ENCODE results near the gene TFAM.

Gene TFAM

DNA sequence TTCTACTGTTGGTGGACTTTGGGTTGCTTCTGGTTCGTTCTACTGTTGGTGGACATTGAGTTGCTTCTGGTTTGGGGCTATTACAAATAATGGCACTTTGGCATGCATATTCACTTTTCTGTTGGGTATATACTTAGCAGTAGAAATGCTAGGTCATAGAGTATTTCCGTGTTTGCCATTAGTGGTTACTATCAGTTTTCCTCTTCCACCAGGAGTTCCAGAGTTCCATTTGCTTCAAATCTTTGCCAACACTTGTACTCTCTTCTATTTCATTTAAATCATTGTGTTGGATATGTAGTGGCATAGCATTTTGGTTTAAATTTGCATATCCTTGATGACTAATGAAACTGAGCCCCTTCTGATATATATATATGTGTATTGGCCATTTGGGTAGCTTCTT is 35.2 kb upstream of the TFAM start:
- H3K9me3 ChIP-seq (ENCODE audit: low read length): no peaks in the 10 kb centered on the region
- no peaks in the 10 kb centered on the region for H3K27me3 ChIP-seq (ENCODE audit: insufficient read depth, low read length)
- H3K4me2 ChIP-seq (ENCODE audit: low read length): no peak overlapping the region
- TF ChIP-seq, protein P1, sequence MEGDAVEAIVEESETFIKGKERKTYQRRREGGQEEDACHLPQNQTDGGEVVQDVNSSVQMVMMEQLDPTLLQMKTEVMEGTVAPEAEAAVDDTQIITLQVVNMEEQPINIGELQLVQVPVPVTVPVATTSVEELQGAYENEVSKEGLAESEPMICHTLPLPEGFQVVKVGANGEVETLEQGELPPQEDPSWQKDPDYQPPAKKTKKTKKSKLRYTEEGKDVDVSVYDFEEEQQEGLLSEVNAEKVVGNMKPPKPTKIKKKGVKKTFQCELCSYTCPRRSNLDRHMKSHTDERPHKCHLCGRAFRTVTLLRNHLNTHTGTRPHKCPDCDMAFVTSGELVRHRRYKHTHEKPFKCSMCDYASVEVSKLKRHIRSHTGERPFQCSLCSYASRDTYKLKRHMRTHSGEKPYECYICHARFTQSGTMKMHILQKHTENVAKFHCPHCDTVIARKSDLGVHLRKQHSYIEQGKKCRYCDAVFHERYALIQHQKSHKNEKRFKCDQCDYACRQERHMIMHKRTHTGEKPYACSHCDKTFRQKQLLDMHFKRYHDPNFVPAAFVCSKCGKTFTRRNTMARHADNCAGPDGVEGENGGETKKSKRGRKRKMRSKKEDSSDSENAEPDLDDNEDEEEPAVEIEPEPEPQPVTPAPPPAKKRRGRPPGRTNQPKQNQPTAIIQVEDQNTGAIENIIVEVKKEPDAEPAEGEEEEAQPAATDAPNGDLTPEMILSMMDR (IDR thresholded peaks at IDR 0.05; ENCODE audit: low read length): no peak
- no peak for TF ChIP-seq EZH2 (IDR thresholded peaks at IDR 0.05; ENCODE audit: borderline replicate concordance, low read length)
- H3K4me1 ChIP-seq (ENCODE audit: insufficient read depth, low read length, severe bottlenecking): no peaks in the 10 kb centered on the region
- H3K27ac ChIP-seq (ENCODE audit: low read depth, low read length, poor library complexity, severe bottlenecking): no peak overlapping the region
- H3K9ac ChIP-seq (ENCODE audit: low read length): no peak overlapping the region
- H2AFZ ChIP-seq (ENCODE audit: low read length): no peak overlapping the region
- H3F3A ChIP-seq (ENCODE audit: insufficient read depth, low read length): no peaks in the 10 kb centered on the region
- no peaks in the 10 kb centered on the region for H3K36me3 ChIP-seq (ENCODE audit: insufficient read depth, low read length)
- H3K4me3 ChIP-seq (ENCODE audit: low read depth, low read length, poor library complexity, severe bottlenecking): no peak overlapping the region
- no peaks in the 10 kb centered on the region for H4K20me1 ChIP-seq (ENCODE audit: insufficient read depth, low read length)
- H3K9me2 ChIP-seq (ENCODE audit: low read depth, low read length): no peaks in the 10 kb centered on the region
- peaks cover 7% of the 10 kb centered on the region for H3K79me2 ChIP-seq (ENCODE audit: insufficient read depth, low read length)

DNA sequence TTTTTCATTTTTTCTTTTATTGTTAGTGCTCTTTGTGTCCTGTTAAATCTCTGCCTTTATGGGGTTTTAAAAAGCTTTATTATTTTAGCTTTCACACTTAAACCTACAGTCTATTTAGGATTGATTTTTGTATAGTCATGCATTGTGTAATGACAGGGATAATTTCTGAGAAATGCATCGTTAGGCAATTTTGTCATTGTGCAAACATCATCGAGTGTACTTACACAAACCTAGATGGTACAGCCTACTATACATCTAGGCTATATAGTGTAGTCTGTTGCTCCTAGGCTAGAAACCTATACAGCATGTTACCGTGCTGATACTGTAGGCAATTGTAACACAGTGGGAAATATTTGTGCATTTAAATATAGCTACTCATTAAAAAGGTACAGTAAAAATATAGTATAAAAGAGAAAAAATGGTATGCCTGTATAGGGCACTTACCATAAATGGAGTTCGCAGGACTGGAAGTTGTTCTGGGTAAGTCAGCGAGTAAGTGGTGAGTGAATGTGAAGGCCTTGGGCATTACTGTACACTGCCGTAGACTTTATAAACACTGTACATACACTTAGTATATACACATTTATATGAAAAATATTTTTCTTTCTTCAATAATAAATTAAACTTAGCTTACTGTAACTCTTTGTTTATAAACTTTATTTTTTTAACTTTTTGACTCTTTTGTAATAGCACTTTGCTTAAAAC is 34.4 kb upstream of the TFAM start:
- Histone ChIP-seq H4K20me1 (ENCODE audit: insufficient read depth, low read length) (no peaks in the 10 kb centered on the region), H3K27me3 (ENCODE audit: insufficient read depth, low read length) (no peaks in the 10 kb centered on the region), H3K9me3 (ENCODE audit: low read length) (no peaks in the 10 kb centered on the region), H3K4me3 (ENCODE audit: low read depth, low read length, poor library complexity, severe bottlenecking) (no peak overlapping the region), H3K9me2 (ENCODE audit: low read depth, low read length) (no peaks in the 10 kb centered on the region), H3K4me2 (ENCODE audit: low read length) (no peak overlapping the region), H2AFZ (ENCODE audit: low read length) (no peak overlapping the region), H3K9ac (ENCODE audit: low read length) (no peak overlapping the region), H3F3A (ENCODE audit: insufficient read depth, low read length) (no peaks in the 10 kb centered on the region), H3K4me1 (ENCODE audit: insufficient read depth, low read length, severe bottlenecking) (no peaks in the 10 kb centered on the region), H3K27ac (ENCODE audit: low read depth, low read length, poor library complexity, severe bottlenecking) (no peak overlapping the region), H3K79me2 (ENCODE audit: insufficient read depth, low read length) (peaks cover 7% of the 10 kb centered on the region), H3K36me3 (ENCODE audit: insufficient read depth, low read length) (no peaks in the 10 kb centered on the region)
- TF ChIP-seq, protein P1 (IDR thresholded peaks at IDR 0.05; ENCODE audit: low read length): no peak
- TF ChIP-seq EZH2 (IDR thresholded peaks at IDR 0.05; ENCODE audit: borderline replicate concordance, low read length): no peak

DNA sequence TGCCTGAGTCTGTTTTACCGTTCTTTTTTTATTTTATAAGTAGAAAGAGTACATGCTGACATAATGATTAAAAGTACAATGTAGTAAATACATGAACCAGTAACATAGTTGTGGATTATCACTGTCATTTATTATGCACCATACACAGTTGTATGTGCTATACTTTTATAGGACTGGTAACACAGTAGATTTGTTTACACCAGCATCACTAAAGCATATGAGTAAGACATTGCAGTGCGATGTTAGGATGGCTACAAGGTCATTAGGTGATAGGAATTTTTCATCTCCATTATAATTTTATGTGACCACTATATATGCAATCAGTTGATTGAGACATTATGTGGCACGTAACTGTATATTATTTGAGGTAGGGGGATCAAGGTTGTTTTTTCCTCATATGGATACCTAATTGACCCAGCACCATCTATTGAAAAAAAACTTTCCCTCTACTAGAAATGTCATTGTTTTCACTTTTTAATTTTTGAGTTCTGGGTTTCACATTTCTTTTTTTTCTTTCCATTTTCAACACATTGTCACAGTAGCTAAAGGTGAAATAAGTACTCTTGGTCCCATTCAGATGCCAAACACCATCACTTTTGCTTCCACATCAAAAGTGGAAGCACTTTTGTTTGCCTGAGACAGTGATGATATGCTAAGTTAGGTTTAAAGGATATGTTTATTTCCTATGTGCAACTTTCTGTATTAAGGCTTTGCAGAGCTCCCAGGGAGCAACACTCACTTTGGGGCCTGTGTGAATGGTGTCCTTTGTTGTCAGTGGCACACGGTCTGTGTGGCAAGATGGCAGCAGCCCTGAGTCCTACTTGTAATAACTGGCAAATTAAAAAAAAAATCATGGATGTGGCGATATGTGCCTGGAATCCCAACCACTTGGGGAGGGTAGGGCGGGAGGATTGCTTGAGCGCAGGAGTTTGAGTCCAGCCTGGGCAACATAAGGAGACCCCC is 33.3 kb upstream of the TFAM start:
- H4K20me1 ChIP-seq (ENCODE audit: insufficient read depth, low read length): no peaks in the 10 kb centered on the region
- no peaks in the 10 kb centered on the region for H3F3A ChIP-seq (ENCODE audit: insufficient read depth, low read length)
- H3K27ac ChIP-seq (ENCODE audit: low read depth, low read length, poor library complexity, severe bottlenecking): no peak overlapping the region
- H3K4me3 ChIP-seq (ENCODE audit: low read depth, low read length, poor library complexity, severe bottlenecking): no peak overlapping the region
- no peaks in the 10 kb centered on the region for H3K27me3 ChIP-seq (ENCODE audit: insufficient read depth, low read length)
- no peak for TF ChIP-seq EZH2 (IDR thresholded peaks at IDR 0.05; ENCODE audit: borderline replicate concordance, low read length)
- TF ChIP-seq, protein P1 (IDR thresholded peaks at IDR 0.05; ENCODE audit: low read length): no peak
- H2AFZ ChIP-seq (ENCODE audit: low read length): no peak overlapping the region
- no peaks in the 10 kb centered on the region for H3K4me1 ChIP-seq (ENCODE audit: insufficient read depth, low read length, severe bottlenecking)
- peaks cover 7% of the 10 kb centered on the region for H3K79me2 ChIP-seq (ENCODE audit: insufficient read depth, low read length)
- H3K36me3 ChIP-seq (ENCODE audit: insufficient read depth, low read length): no peaks in the 10 kb centered on the region
- no peaks in the 10 kb centered on the region for H3K9me3 ChIP-seq (ENCODE audit: low read length)
- no peak overlapping the region for H3K4me2 ChIP-seq (ENCODE audit: low read length)
- no peak overlapping the region for H3K9ac ChIP-seq (ENCODE audit: low read length)
- no peaks in the 10 kb centered on the region for H3K9me2 ChIP-seq (ENCODE audit: low read depth, low read length)
